ENCODE measurements around the gene DGKB. TPM values are rescaled to one million over a fixed set of nuclear protein-coding genes. Genes with fewer than 3 reads are reported as not detected.

Gene DGKB
- total and polyA plus RNA-seq, 2 of the 8 experiments (the other 6 are each of a cell fraction or from before 2014, with no cell fraction given): 1.9 to 2.6 TPM

DNA sequence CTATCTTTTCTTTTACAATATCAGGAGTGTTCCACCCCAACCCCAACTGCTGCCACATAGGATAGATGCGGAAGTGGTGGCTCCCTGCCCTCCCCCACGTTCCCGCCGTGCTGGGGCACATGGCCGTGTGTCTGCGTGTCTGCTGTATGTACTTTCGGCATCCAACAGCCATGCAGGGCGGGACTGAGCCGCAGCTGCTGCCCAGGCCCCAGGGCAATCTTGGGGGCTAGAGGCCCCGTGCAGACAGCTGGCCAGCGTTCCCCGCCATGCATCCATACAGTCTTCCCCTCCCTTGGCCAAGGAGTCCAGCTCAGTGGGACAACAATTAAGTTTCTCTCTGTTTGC is 162.7 kb downstream of the DGKB start:
- Histone ChIP-seq H4K20me1 (replicated peaks in 1 of 2; ENCODE audit: control insufficient read depth in 1 of 2, insufficient read depth in 2 of 2, low read length in 2 of 2) (no peaks in the 10 kb centered on the region), H3K79me1 (ENCODE audit: low read depth, low read length) (no peaks in the 10 kb centered on the region), H3K18ac (ENCODE audit: extremely low read depth, low read length) (no peak overlapping the region), H3K9me3 (ENCODE audit: insufficient read depth in 2 of 2, low read depth in 1 of 2, low read length in 1 of 2) (peaks cover 36 to 38% of the 10 kb centered on the region in 2 experiments), H2BK5ac (ENCODE audit: low read depth, low read length) (no peak overlapping the region), H3K9ac (replicated peaks in 1 of 4; ENCODE audit: extremely low read depth in 1 of 4, low read depth in 3 of 4, low read length in 3 of 4) (no peak overlapping the region), H3K79me2 (ENCODE audit: control insufficient read depth in 1 of 2, insufficient read depth in 2 of 2, low read length in 2 of 2) (no peaks in the 10 kb centered on the region), H2AFZ (ENCODE audit: low read length) (no peak overlapping the region), H3K23me2 (ENCODE audit: low read depth, low read length) (no peaks in the 10 kb centered on the region), H2BK20ac (ENCODE audit: low read length) (no peak overlapping the region), H2BK15ac (ENCODE audit: low read length) (no peak overlapping the region), H3K4me1 (replicated peaks in 1 of 4; ENCODE audit: control insufficient read depth in 3 of 4, insufficient read depth in 4 of 4, low read length in 3 of 4) (peaks cover 0 to 3% (median 1%) of the 10 kb centered on the region in 4 experiments; a peak in 4 of 7 replicates), H2BK120ac (replicated peaks; ENCODE audit: low read depth, low read length) (no peak overlapping the region), H3K56ac (replicated peaks; ENCODE audit: insufficient read length, low read depth, low read length) (no peak overlapping the region), H3K27me3 (replicated peaks in 1 of 4; ENCODE audit: control insufficient read depth in 3 of 4, extremely low read depth in 1 of 4, insufficient read depth in 3 of 4, low read length in 3 of 4) (no peaks in the 10 kb centered on the region), H3K27ac (ENCODE audit: low read depth, low read length) (no peak overlapping the region), H3K36me3 (ENCODE audit: control insufficient read depth in 2 of 4, insufficient read depth in 4 of 4, low read length in 3 of 4) (peaks cover 0 to 4% (median 1%) of the 10 kb centered on the region in 4 experiments; a peak in 3 of 8 replicates), H3K14ac (ENCODE audit: insufficient read length) (no peak overlapping the region), H3K4me3 (ENCODE audit: extremely low read depth in 1 of 4, insufficient read depth in 2 of 4, low read depth in 3 of 4, low read length in 4 of 4) (no peak overlapping the region), H4K91ac (replicated peaks; ENCODE audit: insufficient read length, low read length) (no peak overlapping the region), H3K23ac (ENCODE audit: insufficient read length) (no peak overlapping the region), H4K8ac (ENCODE audit: extremely low read depth, insufficient read depth, low read length) (no peak overlapping the region), H2AK5ac (ENCODE audit: low read depth, low read length) (no peak overlapping the region), H4K5ac (ENCODE audit: insufficient read length, low read depth, low read length) (no peak overlapping the region), H3K4ac (replicated peaks; ENCODE audit: insufficient read length, low read depth, low read length) (no peak overlapping the region), H3K4me2 (ENCODE audit: insufficient read depth in 1 of 2, low read depth in 2 of 2, low read length in 2 of 2) (no peak overlapping the region), H2BK12ac (ENCODE audit: low read depth, low read length) (no peak overlapping the region)
- FAIRE-seq (no peak), DNase-seq (ENCODE audit: low read depth in 1 of 2, low spot score in 2 of 2) (no peak)
- POLR2A ChIA-PET (ENCODE audit: partially characterized antibody): no interaction called here
- CTCF ChIA-PET (ENCODE audit: partially characterized antibody): interaction anchor here (0.6 to 1.1 kb wide), 3 partner anchors 16 to 939 kb away, joined by 3 to 4 read pairs (median 3); no protein-coding TSS in a partner anchor
- TF ChIP-seq SP2 (IDR thresholded peaks at IDR 0.05; ENCODE audit: low read length) (no peak), NRF1 (IDR thresholded peaks at IDR 0.05; ENCODE audit: low read depth, low read length) (no peak), NANOG (IDR thresholded peaks at IDR 0.05; ENCODE audit: insufficient read depth, low read depth, low read length, poor library complexity, severe bottlenecking) (no peak), TAF7 (optimal IDR thresholded peaks at IDR 0.05; ENCODE audit: borderline replicate concordance, low read depth, low read length) (no peak), CHD1 (IDR thresholded peaks at IDR 0.05; ENCODE audit: low read depth, low read length) (no peak), MAFK (IDR thresholded peaks at IDR 0.05; ENCODE audit: low read depth, low read length) (no peak), BACH1 (IDR thresholded peaks at IDR 0.05; ENCODE audit: low read length) (no peak), KDM4A (IDR thresholded peaks at IDR 0.05; ENCODE audit: low read depth, low read length, severe bottlenecking) (no peak), EZH2 (IDR thresholded peaks at IDR 0.05; ENCODE audit: low read depth, low read length, severe bottlenecking) (no peak), JUN (IDR thresholded peaks at IDR 0.05; ENCODE audit: low read depth, low read length) (no peak), SUZ12 (IDR thresholded peaks at IDR 0.05; ENCODE audit: low read length) (no peak), CTBP2 (IDR thresholded peaks at IDR 0.05; ENCODE audit: borderline replicate concordance, insufficient read depth, insufficient read length, low read length) (no peak), JUND (IDR thresholded peaks at IDR 0.05; ENCODE audit: low read length) (no peak)
- TF ChIP-seq, protein P1, sequence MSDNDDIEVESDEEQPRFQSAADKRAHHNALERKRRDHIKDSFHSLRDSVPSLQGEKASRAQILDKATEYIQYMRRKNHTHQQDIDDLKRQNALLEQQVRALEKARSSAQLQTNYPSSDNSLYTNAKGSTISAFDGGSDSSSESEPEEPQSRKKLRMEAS (IDR thresholded peaks at IDR 0.05): no peak
- WGBS, 2 experiments (ENCODE audit: extremely low coverage in 1 of 2, insufficient coverage in 1 of 2, insufficient read length in 1 of 2, insufficient replicate concordance in 2 of 2, low coverage in 1 of 2, low lambda C conversion rate in 2 of 2, missing lambda C conversion rate in 1 of 2): 95% methylated on average over 8 of the region's 12 CpGs; no CpG with 5 or more reads in 1 of the 2 experiments

Data from H1 (cell line).